T-helper 1 cell treated with Interleukin-12 subunit alpha and Interleukin-12 subunit beta and Interleukin-4 antibody, amounts not matched to agents 30 μg/mL and 1 μg/mL, for 36 hours (primary cell): ENCODE results near the gene LIN52.

Experiments
- H3K27ac Mint-ChIP-seq: one replicate; pipeline ENCODE4 v1.8.0; 2021; ENCODE audit warnings: mild to moderate bottlenecking, mixed read lengths
- H3K27me3 Mint-ChIP-seq: one replicate; pipeline ENCODE4 v1.8.0; 2021; ENCODE audit warnings: low read depth, mixed read lengths
- H3K36me3 Mint-ChIP-seq: one replicate; pipeline ENCODE4 v1.8.0; 2021; ENCODE audit warnings: low read depth, mixed read lengths
- H3K4me1 Mint-ChIP-seq: one replicate; pipeline ENCODE4 v1.8.0; 2021; ENCODE audit warnings: low read depth, mixed read lengths
- H3K4me3 Mint-ChIP-seq: one replicate; pipeline ENCODE4 v1.8.0; 2021; ENCODE audit warnings: mild to moderate bottlenecking, moderate library complexity, mixed read lengths
- H3K9me3 Mint-ChIP-seq: one replicate; pipeline ENCODE4 v1.8.0; 2021; ENCODE audit warnings: mixed read lengths

Gene LIN52

GRCh38 chr14:74194506-74195274 lies 109.9 kb downstream of the LIN52 start:
- no peak overlapping the region for H3K27ac Mint-ChIP-seq
- no peak overlapping the region for H3K4me3 Mint-ChIP-seq
- H3K4me1 Mint-ChIP-seq, result no peaks in the 10 kb centered on the region

GRCh38 chr14:74195623-74196022 lies 110.9 kb downstream of the LIN52 start:
- Mint-ChIP-seq H3K4me3 (no peak overlapping the region), H3K27ac (no peak overlapping the region), H3K4me1 (no peaks in the 10 kb centered on the region), H3K9me3 (no peaks in the 10 kb centered on the region), H3K36me3 (peaks cover 8% of the 10 kb centered on the region), H3K27me3 (no peaks in the 10 kb centered on the region)

More at GRCh38 chr14:74194506-74195274, 109.9 kb downstream of the LIN52 start:
- H3K9me3 Mint-ChIP-seq, result no peaks in the 10 kb centered on the region
- peaks cover 8% of the 10 kb centered on the region for H3K36me3 Mint-ChIP-seq
- no peaks in the 10 kb centered on the region for H3K27me3 Mint-ChIP-seq

GRCh38 chr14:74198441-74199234 lies 113.9 kb downstream of the LIN52 start:
- H3K27ac Mint-ChIP-seq, result no peak overlapping the region
- no peak overlapping the region for H3K4me3 Mint-ChIP-seq
- no peaks in the 10 kb centered on the region for H3K27me3 Mint-ChIP-seq
- peaks cover 6% of the 10 kb centered on the region for H3K36me3 Mint-ChIP-seq
- H3K4me1 Mint-ChIP-seq, result no peaks in the 10 kb centered on the region
- H3K9me3 Mint-ChIP-seq, result no peaks in the 10 kb centered on the region

GRCh38 chr14:74202113-74202512 lies 117.4 kb downstream of the LIN52 start:
- Mint-ChIP-seq H3K27ac (no peak overlapping the region), H3K9me3 (no peaks in the 10 kb centered on the region), H3K36me3 (peaks cover 6% of the 10 kb centered on the region), H3K4me1 (no peaks in the 10 kb centered on the region), H3K27me3 (no peaks in the 10 kb centered on the region), H3K4me3 (no peak overlapping the region)

- H3K27me3 Mint-ChIP-seq, result no peaks in the 10 kb centered on the region
- H3K4me3 Mint-ChIP-seq, result no peak overlapping the region
- H3K9me3 Mint-ChIP-seq, result no peaks in the 10 kb centered on the region
- H3K4me1 Mint-ChIP-seq, result no peaks in the 10 kb centered on the region
- H3K36me3 Mint-ChIP-seq, result peaks cover 6% of the 10 kb centered on the region
- no peak overlapping the region for H3K27ac Mint-ChIP-seq
Observed at GRCh38 chr14:74203639-74204038, 118.9 kb downstream of the LIN52 start.

GRCh38 chr14:74204491-74204890 lies 119.7 kb downstream of the LIN52 start:
- Mint-ChIP-seq H3K4me3 (no peak overlapping the region), H3K27ac (no peak overlapping the region), H3K9me3 (no peaks in the 10 kb centered on the region), H3K36me3 (no peaks in the 10 kb centered on the region), H3K4me1 (no peaks in the 10 kb centered on the region), H3K27me3 (no peaks in the 10 kb centered on the region)

- no peaks in the 10 kb centered on the region for H3K36me3 Mint-ChIP-seq
- no peaks in the 10 kb centered on the region for H3K27me3 Mint-ChIP-seq
- no peak overlapping the region for H3K27ac Mint-ChIP-seq
- no peak overlapping the region for H3K4me3 Mint-ChIP-seq
- H3K9me3 Mint-ChIP-seq, result no peaks in the 10 kb centered on the region
- no peaks in the 10 kb centered on the region for H3K4me1 Mint-ChIP-seq
Observed at GRCh38 chr14:74205882-74206281, 121.1 kb downstream of the LIN52 start.

- Mint-ChIP-seq H3K27ac (no peak overlapping the region), H3K4me3 (no peak overlapping the region), H3K27me3 (peaks cover 3% of the 10 kb centered on the region), H3K36me3 (no peaks in the 10 kb centered on the region), H3K4me1 (no peaks in the 10 kb centered on the region), H3K9me3 (no peaks in the 10 kb centered on the region)
Observed at GRCh38 chr14:74207943-74208342, 123.2 kb downstream of the LIN52 start.

- Mint-ChIP-seq H3K9me3 (no peaks in the 10 kb centered on the region), H3K27ac (no peak overlapping the region), H3K36me3 (no peaks in the 10 kb centered on the region), H3K27me3 (peaks cover 3% of the 10 kb centered on the region), H3K4me3 (no peak overlapping the region), H3K4me1 (no peaks in the 10 kb centered on the region)
Observed at GRCh38 chr14:74208642-74209041, 123.9 kb downstream of the LIN52 start.

GRCh38 chr14:74211945-74212580 lies 127.3 kb downstream of the LIN52 start:
- no peaks in the 10 kb centered on the region for H3K9me3 Mint-ChIP-seq
- no peak overlapping the region for H3K4me3 Mint-ChIP-seq
- no peaks in the 10 kb centered on the region for H3K36me3 Mint-ChIP-seq
- H3K27me3 Mint-ChIP-seq, result peaks cover 11% of the 10 kb centered on the region
- H3K4me1 Mint-ChIP-seq, result no peaks in the 10 kb centered on the region
- H3K27ac Mint-ChIP-seq, result no peak overlapping the region

GRCh38 chr14:74213907-74214803 lies 129.4 kb downstream of the LIN52 start:
- no peaks in the 10 kb centered on the region for H3K4me1 Mint-ChIP-seq
- H3K27ac Mint-ChIP-seq, result no peak overlapping the region
- H3K9me3 Mint-ChIP-seq, result no peaks in the 10 kb centered on the region
- no peak overlapping the region for H3K4me3 Mint-ChIP-seq
- no peaks in the 10 kb centered on the region for H3K36me3 Mint-ChIP-seq
- peaks cover 19% of the 10 kb centered on the region for H3K27me3 Mint-ChIP-seq

GRCh38 chr14:74216671-74217070 lies 131.9 kb downstream of the LIN52 start:
- Mint-ChIP-seq H3K9me3 (no peaks in the 10 kb centered on the region), H3K4me1 (no peaks in the 10 kb centered on the region), H3K36me3 (no peaks in the 10 kb centered on the region), H3K4me3 (no peak overlapping the region), H3K27me3 (peaks cover 19% of the 10 kb centered on the region), H3K27ac (no peak overlapping the region)

GRCh38 chr14:74217672-74218448 lies 133.1 kb downstream of the LIN52 start:
- H3K27me3 Mint-ChIP-seq, result peaks cover 17% of the 10 kb centered on the region
- H3K4me1 Mint-ChIP-seq, result no peaks in the 10 kb centered on the region
- no peak overlapping the region for H3K27ac Mint-ChIP-seq
- H3K9me3 Mint-ChIP-seq, result no peaks in the 10 kb centered on the region
- H3K36me3 Mint-ChIP-seq, result no peaks in the 10 kb centered on the region
- no peak overlapping the region for H3K4me3 Mint-ChIP-seq
